ENCODE data around the gene RNF175.

The RNF175 gene

DNA sequence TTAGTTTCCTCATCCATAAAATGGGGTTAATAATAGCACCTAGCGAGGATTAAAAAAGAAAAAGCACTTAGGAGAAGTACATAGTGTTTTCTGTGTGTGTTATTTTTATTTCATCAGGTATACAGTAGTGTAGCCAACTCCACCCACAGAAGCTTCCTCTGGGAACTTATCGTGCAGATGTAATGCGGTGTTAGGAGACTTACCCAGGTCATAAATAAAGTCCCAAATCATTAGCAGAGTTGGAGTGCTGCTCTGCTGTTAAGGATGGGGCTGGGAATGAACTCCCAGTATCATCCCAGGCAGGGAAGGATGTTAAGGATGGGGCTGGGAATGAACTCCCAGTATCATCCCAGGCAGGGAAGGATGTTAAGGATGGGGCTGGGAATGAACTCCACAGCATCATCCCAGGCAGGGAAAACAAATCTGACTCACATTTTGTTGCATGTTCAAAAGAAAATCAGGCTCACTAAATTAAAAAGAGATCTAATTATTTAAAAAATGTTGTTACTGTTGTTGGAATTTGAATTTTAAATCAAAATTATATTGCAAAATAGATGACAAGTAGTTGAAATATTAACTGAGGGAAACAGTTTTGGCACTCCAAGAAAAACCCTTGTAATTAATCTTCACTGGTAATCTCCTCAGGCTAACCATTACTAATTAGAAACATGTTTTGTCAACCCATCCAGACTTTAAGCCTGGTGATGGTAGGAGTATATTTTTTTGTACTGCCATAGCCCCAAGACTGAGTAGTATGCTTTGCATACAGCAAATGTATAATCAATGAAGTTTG, 39.3 kb upstream of the RNF175 start:
- H3K4me3 ChIP-seq (ENCODE audit: low read depth, low read length) = no peak overlapping the region
- TF ChIP-seq, protein P1, sequence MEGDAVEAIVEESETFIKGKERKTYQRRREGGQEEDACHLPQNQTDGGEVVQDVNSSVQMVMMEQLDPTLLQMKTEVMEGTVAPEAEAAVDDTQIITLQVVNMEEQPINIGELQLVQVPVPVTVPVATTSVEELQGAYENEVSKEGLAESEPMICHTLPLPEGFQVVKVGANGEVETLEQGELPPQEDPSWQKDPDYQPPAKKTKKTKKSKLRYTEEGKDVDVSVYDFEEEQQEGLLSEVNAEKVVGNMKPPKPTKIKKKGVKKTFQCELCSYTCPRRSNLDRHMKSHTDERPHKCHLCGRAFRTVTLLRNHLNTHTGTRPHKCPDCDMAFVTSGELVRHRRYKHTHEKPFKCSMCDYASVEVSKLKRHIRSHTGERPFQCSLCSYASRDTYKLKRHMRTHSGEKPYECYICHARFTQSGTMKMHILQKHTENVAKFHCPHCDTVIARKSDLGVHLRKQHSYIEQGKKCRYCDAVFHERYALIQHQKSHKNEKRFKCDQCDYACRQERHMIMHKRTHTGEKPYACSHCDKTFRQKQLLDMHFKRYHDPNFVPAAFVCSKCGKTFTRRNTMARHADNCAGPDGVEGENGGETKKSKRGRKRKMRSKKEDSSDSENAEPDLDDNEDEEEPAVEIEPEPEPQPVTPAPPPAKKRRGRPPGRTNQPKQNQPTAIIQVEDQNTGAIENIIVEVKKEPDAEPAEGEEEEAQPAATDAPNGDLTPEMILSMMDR (IDR thresholded peaks at IDR 0.05; ENCODE audit: control insufficient read depth, extremely low read depth, insufficient read depth) = no peak

GRCh38 chr4:153798420-153798819, 38.6 kb upstream of the RNF175 start:
- no peak overlapping the region for H3K4me3 ChIP-seq (ENCODE audit: low read depth, low read length)
- no peak for DNase-seq (ENCODE audit: low read depth)
- TF ChIP-seq, protein P1 (IDR thresholded peaks at IDR 0.05; ENCODE audit: control insufficient read depth, extremely low read depth, insufficient read depth) = no peak

More for the DNA sequence above, 39.3 kb upstream of the RNF175 start:
- no peak for DNase-seq (ENCODE audit: low read depth)

DNA sequence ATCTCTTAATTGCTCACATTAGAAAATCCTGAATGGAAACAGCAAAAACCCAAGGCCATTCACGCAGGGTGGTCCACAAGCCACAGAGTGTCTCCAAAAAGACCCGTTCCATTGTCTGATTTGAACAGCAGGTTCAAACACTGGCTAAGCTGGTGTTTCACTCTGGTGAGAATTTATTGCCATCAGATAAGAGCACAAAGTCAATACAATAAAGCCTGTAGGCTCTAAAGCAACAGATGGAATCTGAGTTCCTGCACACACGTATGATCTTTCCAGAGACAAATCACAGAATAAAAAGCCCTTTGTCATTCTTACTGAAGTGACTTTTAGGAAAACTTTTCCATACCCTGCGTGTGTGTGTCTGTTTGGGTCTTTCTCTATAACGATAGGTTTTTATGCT, 34.2 kb upstream of the RNF175 start:
- DNase-seq (ENCODE audit: low read depth) = peak; percentile 81
- no peak overlapping the region for H3K4me3 ChIP-seq (ENCODE audit: low read depth, low read length)
- TF ChIP-seq, protein P1 (IDR thresholded peaks at IDR 0.05; ENCODE audit: control insufficient read depth, extremely low read depth, insufficient read depth) = no peak

- TF ChIP-seq, protein P1 (IDR thresholded peaks at IDR 0.05; ENCODE audit: control insufficient read depth, extremely low read depth, insufficient read depth) = no peak
- DNase-seq (ENCODE audit: low read depth) = no peak
- no peak overlapping the region for H3K4me3 ChIP-seq (ENCODE audit: low read depth, low read length)
These were observed 32.9 kb upstream of the RNF175 start for GRCh38 chr4:153792618-153793247.

DNA sequence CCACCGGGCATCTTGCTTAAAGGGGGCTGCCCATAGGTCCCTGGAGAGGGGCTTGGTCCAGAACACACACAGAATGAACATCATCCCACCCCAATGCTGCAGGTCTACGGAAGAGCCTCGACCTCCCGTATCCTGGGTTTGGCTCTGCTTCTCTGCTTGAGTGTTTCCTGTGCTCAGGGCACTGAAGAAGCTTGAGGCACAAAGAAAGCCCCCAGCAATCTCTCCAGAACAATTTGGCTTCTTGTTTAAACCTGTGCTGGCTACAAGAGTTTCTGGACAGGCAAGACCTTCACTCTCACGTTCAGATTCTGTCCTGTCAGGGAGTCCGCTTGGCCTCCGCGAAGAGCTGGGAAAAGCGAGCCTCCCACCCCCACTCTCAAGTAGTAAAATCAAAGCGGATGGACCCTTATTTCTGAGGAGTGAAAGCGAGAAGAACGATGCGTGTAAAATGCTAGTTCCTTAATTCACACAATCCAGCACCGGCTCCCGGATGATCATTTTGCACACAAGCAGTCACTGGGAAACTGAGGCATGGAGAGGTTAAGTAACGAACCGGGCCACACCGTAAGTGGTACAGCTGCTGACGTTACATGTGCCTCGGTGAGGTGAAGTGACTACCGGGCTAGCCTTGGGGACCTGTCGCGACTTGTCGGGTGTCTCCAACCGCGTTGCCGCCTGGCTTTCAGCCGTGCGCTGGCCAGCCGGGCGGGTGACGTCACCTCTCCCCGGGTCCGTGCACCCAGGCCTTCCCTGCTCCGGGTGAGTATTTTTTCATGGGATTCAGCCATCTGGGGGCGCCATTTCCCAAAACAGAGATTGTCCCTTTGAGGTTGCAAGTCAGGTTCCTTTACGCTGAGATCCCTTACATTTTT, 32.2 kb upstream of the RNF175 start:
- no peak for DNase-seq (ENCODE audit: low read depth)
- TF ChIP-seq, protein P1 (IDR thresholded peaks at IDR 0.05; ENCODE audit: control insufficient read depth, extremely low read depth, insufficient read depth) = peak; percentile 30
- H3K4me3 ChIP-seq (ENCODE audit: low read depth, low read length) = no peak overlapping the region

- no peak for DNase-seq (ENCODE audit: low read depth)
- TF ChIP-seq, protein P1 (IDR thresholded peaks at IDR 0.05; ENCODE audit: control insufficient read depth, extremely low read depth, insufficient read depth) = no peak
- no peak overlapping the region for H3K4me3 ChIP-seq (ENCODE audit: low read depth, low read length)
These were observed 31.2 kb upstream of the RNF175 start for GRCh38 chr4:153790962-153791551.
